Measurements from ENCODE around the gene IRAK1.
A peak's percentile ranks its signal among the peaks of the same experiment; 100 is the strongest.

IRAK1 gene

DNA sequence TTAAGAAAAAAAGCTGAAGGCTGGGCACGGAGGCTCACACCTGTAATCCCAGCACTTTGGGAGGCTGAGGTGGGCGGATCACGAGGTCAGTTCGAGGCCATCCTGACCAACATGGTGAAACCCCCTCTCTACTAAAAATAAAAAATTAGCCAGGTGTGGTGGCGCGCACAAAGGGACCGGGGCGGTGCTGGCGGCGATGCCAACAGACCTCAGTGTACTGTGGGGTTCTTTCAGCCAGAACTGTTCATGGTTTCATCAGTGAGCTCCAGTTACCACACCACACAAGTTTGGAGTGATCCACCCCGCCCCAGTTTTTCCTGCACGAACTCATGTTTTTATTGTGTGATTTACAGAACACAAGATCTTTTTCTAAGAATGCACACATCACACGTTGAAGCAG, 21.2 kb upstream of the IRAK1 start:
- DNase-seq (ENCODE audit: low read depth), result no peak

DNA sequence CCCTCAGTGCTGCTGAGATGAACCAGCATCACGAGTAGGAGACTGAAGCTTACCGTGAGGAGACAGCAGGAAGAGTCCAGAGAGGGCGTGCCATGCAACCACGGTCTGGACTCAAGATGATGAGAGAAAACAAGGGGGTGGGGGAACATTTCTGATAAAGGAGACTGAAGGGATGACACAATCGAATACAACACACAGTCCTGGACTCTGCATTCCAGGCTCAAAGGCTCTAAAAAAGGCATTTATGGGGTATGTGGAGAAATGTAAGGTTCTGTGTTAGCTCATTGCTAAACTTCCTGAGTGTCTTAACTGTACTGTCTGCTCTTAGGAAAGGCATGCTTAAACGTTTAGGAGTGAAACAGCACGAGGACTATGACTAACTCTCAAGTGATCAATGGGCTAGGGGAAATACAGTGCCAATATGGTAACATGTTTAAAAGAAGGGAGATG, 20.6 kb upstream of the IRAK1 start:
- peak; percentile 56 for DNase-seq (ENCODE audit: low read depth)

DNA sequence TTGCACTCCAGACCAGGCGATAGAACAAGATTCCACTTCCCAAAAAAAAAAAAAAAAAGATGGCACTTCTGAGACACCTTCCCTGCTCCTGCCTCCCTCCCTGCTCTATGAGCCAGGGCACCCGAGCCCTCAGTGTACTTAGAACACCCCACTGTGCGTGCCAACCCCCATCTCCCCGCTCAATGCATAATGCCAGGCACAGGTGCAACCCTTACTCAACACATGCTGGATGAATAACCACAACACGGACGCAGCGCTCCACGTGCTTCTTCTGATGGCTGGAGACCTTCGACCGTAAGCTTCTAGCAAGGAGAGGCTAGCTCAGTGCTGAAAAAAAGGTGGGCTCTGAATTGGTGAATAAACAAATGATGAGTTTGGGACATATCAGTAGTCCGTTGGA, 19.9 kb upstream of the IRAK1 start:
- DNase-seq (ENCODE audit: low read depth), result no peak

DNA sequence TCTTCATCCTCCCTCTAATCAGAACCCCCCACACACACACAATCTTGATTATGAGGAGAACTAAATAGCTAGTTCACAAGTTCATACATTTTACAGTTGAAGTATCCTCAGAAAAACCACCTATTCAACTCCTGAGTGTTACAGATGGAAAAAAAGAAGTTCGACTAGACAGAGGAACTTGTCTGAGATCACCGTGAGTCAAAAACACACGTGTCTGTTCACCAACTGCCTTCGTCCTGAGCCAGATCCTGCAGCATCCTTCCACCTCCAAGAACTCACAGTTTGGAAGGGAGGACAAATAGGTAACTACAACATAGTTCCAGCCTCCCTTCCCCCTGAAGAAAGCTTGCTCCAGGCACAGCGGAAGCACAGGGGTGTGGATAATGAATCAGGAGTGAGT, 19.0 kb upstream of the IRAK1 start:
- DNase-seq (ENCODE audit: low read depth), result no peak

DNA sequence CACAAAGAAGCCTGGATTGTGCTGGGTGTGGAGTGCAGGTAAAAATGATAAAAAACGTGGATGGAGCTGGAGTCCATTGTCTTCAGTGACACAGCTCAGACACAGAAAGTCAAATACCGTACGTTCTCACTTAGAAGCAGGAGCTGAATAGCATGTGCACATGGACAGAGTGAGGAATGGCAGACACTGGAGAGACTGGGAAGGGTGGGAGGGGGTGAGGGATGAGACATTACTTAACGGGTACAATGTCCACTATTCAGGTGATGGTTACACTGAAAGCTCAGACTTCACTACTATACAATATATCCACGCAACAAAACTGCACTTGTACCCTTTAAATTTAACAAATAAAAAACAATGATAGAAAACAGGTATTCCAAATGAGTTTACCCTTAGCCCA, 18.1 kb upstream of the IRAK1 start:
- no peak for DNase-seq (ENCODE audit: low read depth)

GRCh38 chrX:154036513-154036912, 16.8 kb upstream of the IRAK1 start:
- no peak for DNase-seq (ENCODE audit: low read depth)

DNA sequence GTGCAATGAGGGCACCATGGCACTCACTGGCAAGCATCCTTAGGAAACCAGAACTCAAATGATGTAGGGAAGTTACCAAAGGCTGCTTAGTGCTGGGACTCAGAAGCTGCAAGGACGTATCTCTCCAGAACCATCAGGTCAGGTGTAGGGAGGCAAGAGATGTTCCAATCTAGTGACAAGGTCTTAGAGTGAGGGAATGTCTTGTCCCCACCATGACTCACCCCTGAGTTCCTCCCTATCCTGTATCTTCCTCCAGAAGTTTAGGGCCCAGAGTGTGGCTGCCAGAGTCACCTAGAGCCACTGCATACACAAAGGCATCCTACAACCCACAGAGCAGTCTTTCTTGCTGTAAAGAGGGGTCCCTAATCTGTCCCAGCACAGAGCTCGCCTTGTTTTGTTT, 14.1 kb upstream of the IRAK1 start:
- no peak for DNase-seq (ENCODE audit: low read depth)

- DNase-seq (ENCODE audit: low read depth), result no peak
Observed at GRCh38 chrX:154032653-154033052, 13.0 kb upstream of the IRAK1 start.

- no peak for DNase-seq (ENCODE audit: low read depth)
Observed at GRCh38 chrX:154032160-154032559, 12.5 kb upstream of the IRAK1 start.

DNA sequence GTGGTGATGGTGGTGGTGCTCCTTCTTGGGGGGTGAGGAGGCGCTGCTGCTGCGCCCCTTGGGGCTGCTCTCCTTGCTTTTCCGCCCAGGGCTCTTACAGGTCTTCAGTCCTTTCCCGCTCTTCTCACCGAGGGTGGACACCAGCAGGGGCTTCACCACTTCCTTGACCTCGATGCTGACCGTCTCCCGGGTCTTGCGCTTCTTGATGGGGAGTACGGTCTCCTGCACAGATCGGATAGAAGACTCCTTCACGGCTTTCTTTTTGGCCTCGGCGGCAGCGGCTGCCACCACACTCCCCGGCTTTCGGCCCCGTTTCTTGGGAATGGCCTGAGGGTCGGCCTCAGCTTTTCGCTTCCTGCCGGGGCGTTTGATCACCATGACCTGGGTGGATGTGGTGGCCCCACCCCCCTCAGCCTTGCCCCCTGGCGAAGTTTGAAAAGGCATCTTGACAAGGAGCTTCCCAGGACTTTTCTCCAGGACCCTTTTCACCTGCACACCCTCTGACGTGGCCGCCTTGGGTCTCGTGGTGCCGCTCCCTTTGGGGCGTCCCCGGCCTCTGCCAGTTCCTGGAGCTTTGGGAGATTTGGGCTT, 11.1 kb upstream of the IRAK1 start:
- DNase-seq (ENCODE audit: low read depth), result no peak

GRCh38 chrX:154030266-154030665, 10.6 kb upstream of the IRAK1 start:
- no peak for DNase-seq (ENCODE audit: low read depth)

DNA sequence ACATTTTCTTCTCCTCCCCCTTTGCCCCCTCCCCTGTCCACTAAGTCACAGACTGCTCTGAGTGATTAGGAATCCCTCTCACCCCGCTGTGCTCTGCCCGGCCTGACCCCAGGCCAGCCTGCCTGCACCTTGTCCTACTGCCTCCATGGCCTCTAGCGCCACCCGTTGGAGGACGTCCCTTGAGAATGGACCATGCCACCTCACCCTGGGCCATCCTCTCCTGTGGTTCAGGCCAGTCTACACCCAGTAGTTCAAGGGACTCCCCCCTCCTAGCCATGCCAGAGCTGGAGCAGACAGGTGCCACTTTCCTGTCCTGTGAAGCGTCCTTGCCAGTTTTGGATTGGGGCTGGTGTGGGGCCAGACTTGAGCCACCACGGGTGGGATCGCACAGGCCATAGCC, 9.7 kb upstream of the IRAK1 start:
- no peak for DNase-seq (ENCODE audit: low read depth)

GRCh38 chrX:154028502-154029184, 8.9 kb upstream of the IRAK1 start:
- no peak for DNase-seq (ENCODE audit: low read depth)

GRCh38 chrX:154027986-154028385, 8.3 kb upstream of the IRAK1 start:
- no peak for DNase-seq (ENCODE audit: low read depth)

- no peak for DNase-seq (ENCODE audit: low read depth)
Observed at GRCh38 chrX:154027022-154027402, 7.3 kb upstream of the IRAK1 start.

GRCh38 chrX:154026136-154027021, 6.7 kb upstream of the IRAK1 start:
- DNase-seq (ENCODE audit: low read depth), result no peak

- no peak for DNase-seq (ENCODE audit: low read depth)
Observed at GRCh38 chrX:154025230-154025629, 5.5 kb upstream of the IRAK1 start.

DNA sequence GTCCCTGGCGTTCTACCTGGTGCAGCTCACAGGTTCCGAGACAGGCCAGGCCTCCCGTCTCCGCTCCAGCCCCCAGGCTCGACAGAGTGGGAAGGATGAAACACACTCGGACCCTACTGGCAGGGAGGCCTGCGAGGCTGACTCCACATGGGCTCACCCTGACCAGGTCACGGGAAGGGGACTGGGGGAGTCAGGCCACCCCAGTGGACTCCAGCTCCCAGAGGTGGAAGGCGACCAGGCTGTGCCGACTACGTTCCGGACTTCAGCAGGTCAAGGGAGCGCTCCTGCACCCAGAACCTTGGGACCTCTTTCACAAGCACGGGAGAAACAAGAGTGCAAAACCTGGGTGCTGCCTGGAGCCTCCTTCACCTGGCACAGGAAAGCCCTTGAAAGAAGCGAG, 4.6 kb upstream of the IRAK1 start:
- DNase-seq (ENCODE audit: low read depth), result no peak

DNA sequence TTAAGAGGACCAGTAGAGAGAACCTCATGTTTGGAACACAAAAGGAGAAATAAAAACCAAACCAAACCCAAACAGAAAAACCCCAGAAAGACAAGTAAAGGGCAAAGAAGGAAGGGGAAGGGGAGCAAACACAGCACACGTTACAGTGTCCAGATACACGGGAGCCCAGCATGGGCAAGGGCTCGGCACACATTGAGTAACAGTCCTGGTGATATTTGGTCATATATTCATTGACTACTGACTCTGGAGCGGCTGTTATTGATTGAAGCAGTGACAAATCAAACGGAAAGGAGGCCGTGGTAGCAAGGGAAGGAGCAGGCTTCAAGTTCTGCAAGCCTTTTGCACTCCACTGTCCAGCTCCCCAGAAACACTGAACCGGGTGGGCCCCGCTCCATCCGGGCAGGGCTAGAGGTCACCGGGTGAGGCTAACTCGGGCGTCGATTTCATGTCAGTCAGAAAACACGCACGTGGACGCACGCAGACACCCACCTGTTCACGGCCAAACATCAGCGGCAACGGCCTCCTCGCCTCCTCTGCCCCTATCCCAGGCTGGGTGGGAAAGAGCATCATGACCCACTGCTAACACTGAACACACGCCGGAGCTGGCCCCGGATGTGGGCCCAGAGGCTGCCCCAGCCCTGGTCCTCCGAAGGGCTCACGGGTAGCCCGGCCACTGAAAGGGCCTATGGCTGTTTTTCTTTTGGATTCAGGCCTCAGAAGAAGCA, 3.7 kb upstream of the IRAK1 start:
- DNase-seq (ENCODE audit: low read depth), result no peak

GRCh38 chrX:154022108-154022507, 2.4 kb upstream of the IRAK1 start:
- no peak for DNase-seq (ENCODE audit: low read depth)

GRCh38 chrX:154021131-154021611, 1.5 kb upstream of the IRAK1 start:
- DNase-seq (ENCODE audit: low read depth), result no peak

DNA sequence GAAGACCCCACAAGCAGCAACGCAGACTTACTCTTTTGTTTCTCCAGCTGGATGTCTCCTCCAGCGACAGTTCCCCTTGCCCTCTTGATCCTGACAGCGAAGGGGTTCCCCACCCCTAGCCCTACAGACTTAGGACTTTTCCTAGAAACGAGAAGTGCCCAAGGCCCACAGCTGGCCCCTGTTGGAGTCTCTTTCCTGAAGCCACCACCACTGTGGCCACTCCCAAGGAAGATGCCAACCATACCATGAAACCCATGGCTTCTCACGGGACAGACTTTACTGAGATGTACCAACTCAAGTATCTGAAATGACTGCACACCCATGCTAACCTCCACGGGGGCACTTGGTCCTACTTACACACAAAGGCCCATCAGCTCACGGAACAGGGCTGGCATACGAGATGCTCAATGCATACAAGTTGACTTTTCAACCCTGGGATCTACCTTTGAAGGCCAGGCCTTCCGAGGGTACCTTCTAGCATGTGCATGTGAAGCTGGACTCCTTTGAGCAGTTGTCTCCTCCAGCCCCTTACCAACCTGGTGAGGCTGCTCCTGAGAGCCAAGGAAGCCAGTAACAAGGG, 924 bp upstream of the IRAK1 start:
- no peak for DNase-seq (ENCODE audit: low read depth)
